Breast epithelium (tissue), 3 donors: Measurements from ENCODE around the gene BZW1.

ENCODE experiments used
- CTCF ChIP-seq, 3 donors: fragments of 450-650 bp; IDR thresholded peaks; one replicate each; pipeline ENCODE4 v1.5.1; 2016 to 2017; ENCODE audit warnings: antibody characterized with exemption in 3 of 3, mild to moderate bottlenecking in 3 of 3, moderate library complexity in 3 of 3
- POLR2AphosphoS5 ChIP-seq, 3 donors: sonication (generic); formaldehyde crosslinking; IDR thresholded peaks; one replicate each; pipeline ENCODE4 v1.6.1; 2017; ENCODE audit warnings: antibody characterized with exemption in 3 of 3

- TF ChIP-seq CTCF (IDR thresholded peaks at IDR 0.05) (no peak), POLR2AphosphoS5 (IDR thresholded peaks at IDR 0.05) (no peak)
Observed at GRCh38 chr2:200763422-200763821, 48.3 kb upstream of the BZW1 start.
